ENCODE measurements around the gene ATP5F1D. TPM values are rescaled to one million over a fixed set of nuclear protein-coding genes. Genes with fewer than 3 reads are reported as not detected.

ATP5F1D gene
- total RNA-seq, 2 donors from 2014 or later = 341 to 530 TPM

- intact Hi-C loops (cut with DNase I, micrococcal nuclease) = no loop called here
- DNase-seq (no peak), ATAC-seq (no peak)
Observed at GRCh38 chr19:1229924-1230782, 11.4 kb upstream of the ATP5F1D start.

- no peak for ATAC-seq
- intact Hi-C loops (cut with DNase I, micrococcal nuclease) = no loop called here
- no peak for DNase-seq
Observed at GRCh38 chr19:1230783-1231489, 10.6 kb upstream of the ATP5F1D start.

- intact Hi-C loops (cut with DNase I, micrococcal nuclease) = no loop called here
- ATAC-seq (peak; percentile 49), DNase-seq (no peak)
Observed at GRCh38 chr19:1231729-1232637, 9.6 kb upstream of the ATP5F1D start.

- DNase-seq = peak in 1 of 2 donors; percentile 49
- ATAC-seq = peak; percentile 33
- intact Hi-C loops (cut with DNase I, micrococcal nuclease) = no loop called here
Observed at GRCh38 chr19:1232652-1233072, 8.9 kb upstream of the ATP5F1D start.

- DNase-seq (no peak), ATAC-seq (peak; percentile 33)
- intact Hi-C loops (cut with DNase I, micrococcal nuclease) = no loop called here
Observed at GRCh38 chr19:1233115-1233667, 8.4 kb upstream of the ATP5F1D start.

GRCh38 chr19:1234051-1234954, 7.2 kb upstream of the ATP5F1D start:
- no peak for ATAC-seq
- DNase-seq = no peak
- intact Hi-C loops (cut with DNase I, micrococcal nuclease) = no loop called here

- intact Hi-C loops (cut with DNase I, micrococcal nuclease) = no loop called here
- DNase-seq = no peak
- ATAC-seq = no peak
Observed at GRCh38 chr19:1234955-1235380, 6.6 kb upstream of the ATP5F1D start.

- no peak for ATAC-seq
- DNase-seq = no peak
- intact Hi-C loops (cut with DNase I, micrococcal nuclease) = no loop called here
Observed at GRCh38 chr19:1235625-1236538, 5.7 kb upstream of the ATP5F1D start.

- intact Hi-C loops (cut with DNase I, micrococcal nuclease) = no loop called here
- no peak for DNase-seq
- ATAC-seq = no peak
Observed at GRCh38 chr19:1236576-1236975, 5.0 kb upstream of the ATP5F1D start.

- DNase-seq = no peak
- no peak for ATAC-seq
- intact Hi-C loops (cut with DNase I, micrococcal nuclease) = no loop called here
Observed at GRCh38 chr19:1237027-1237659, 4.4 kb upstream of the ATP5F1D start.

GRCh38 chr19:1237754-1238368, 3.7 kb upstream of the ATP5F1D start, which contains the start of gene CBARP:
CBARP (minus strand) TSS chr19:1238005; CDS start chr19:1236100, 1,905 bp downstream.
- DNase-seq (peak in 1 of 2 donors; percentile 43), ATAC-seq (no peak)
- intact Hi-C loops (cut with DNase I, micrococcal nuclease) = no loop called here

- intact Hi-C loops (cut with DNase I, micrococcal nuclease) = no loop called here
- no peak for DNase-seq
- no peak for ATAC-seq
Observed at GRCh38 chr19:1238369-1239303, 2.9 kb upstream of the ATP5F1D start.

GRCh38 chr19:1239420-1239795, 2.1 kb upstream of the ATP5F1D start:
- DNase-seq = no peak

GRCh38 chr19:1239796-1240737, 1.5 kb upstream of the ATP5F1D start:
- ATAC-seq (peak; percentile 18), DNase-seq (peak; percentile 78 to 88)
- intact Hi-C loops (cut with DNase I, micrococcal nuclease) = no loop called here

More at GRCh38 chr19:1239420-1239795, 2.1 kb upstream of the ATP5F1D start:
- intact Hi-C loops (cut with DNase I, micrococcal nuclease) = no loop called here
- no peak for ATAC-seq

Measured in left colon (tissue), 2 donors.